ENCODE measurements around the gene HEBP2. TPM values are rescaled to one million over a fixed set of nuclear protein-coding genes. Genes with fewer than 3 reads are reported as not detected.

The HEBP2 gene
- total RNA-seq, 2 experiments from 2014 or later, result 31.8 to 32.9 TPM

GRCh38 chr6:138432063-138432356 lies 28.0 kb downstream of the HEBP2 start:
- Mint-ChIP-seq H3K4me1 (ENCODE audit: low read depth) (peaks cover 6% of the 10 kb centered on the region), H3K27ac (no peak overlapping the region), H3K9me3 (no peaks in the 10 kb centered on the region), H3K4me3 (no peak overlapping the region), H3K27me3 (no peaks in the 10 kb centered on the region), H3K36me3 (ENCODE audit: low read depth) (no peaks in the 10 kb centered on the region)
- ATAC-seq (ENCODE audit: poor library complexity) (no peak), DNase-seq (no peak)
- no peaks in the 10 kb centered on the region for H3K27me3 ChIP-seq (ENCODE audit: control insufficient read depth in 1 of 2, insufficient read depth in 2 of 2, low read length in 2 of 2)
- H3K9me3 ChIP-seq (ENCODE audit: control insufficient read depth in 1 of 2, insufficient read depth in 1 of 2, low read length in 2 of 2), result no peaks in the 10 kb centered on the region
- intact Hi-C loops (cut with DNase I, micrococcal nuclease), result no loop called here
- peaks cover 3% of the 10 kb centered on the region for H3K4me1 ChIP-seq (ENCODE audit: insufficient read depth, low read length)
- no peaks in the 10 kb centered on the region for H3K36me3 ChIP-seq (ENCODE audit: insufficient read depth, low read length)
- no peak for TF ChIP-seq CTCF (IDR thresholded peaks at IDR 0.05)
- CTCF ChIA-PET, result no interaction called here
- H3K27ac ChIP-seq (ENCODE audit: low read depth in 1 of 2, low read length in 2 of 2), result no peak overlapping the region
- POLR2A ChIA-PET, result interaction anchor here (1.0 kb wide), 1 partner anchor 28 kb away, joined by 3 read pairs; the partner anchor contains the start of gene HEBP2
- no peak overlapping the region for H3K4me3 ChIP-seq (ENCODE audit: low read length)

GRCh38 chr6:138434096-138434495 lies 30.1 kb downstream of the HEBP2 start:
- DNase-seq (no peak), ATAC-seq (ENCODE audit: poor library complexity) (no peak)
- ChIA-PET POLR2A (no interaction called here), CTCF (no interaction called here)
- H3K27ac ChIP-seq (ENCODE audit: low read depth in 1 of 2, low read length in 2 of 2), result no peak overlapping the region
- H3K36me3 Mint-ChIP-seq (ENCODE audit: low read depth), result no peaks in the 10 kb centered on the region
- H3K4me3 ChIP-seq (ENCODE audit: low read length), result no peak overlapping the region
- intact Hi-C loops (cut with DNase I, micrococcal nuclease), result no loop called here
- H3K27ac Mint-ChIP-seq, result no peak overlapping the region
- H3K4me1 ChIP-seq (ENCODE audit: insufficient read depth, low read length), result peaks cover 3% of the 10 kb centered on the region
- TF ChIP-seq CTCF (IDR thresholded peaks at IDR 0.05), result no peak
- no peak overlapping the region for H3K4me3 Mint-ChIP-seq
- H3K9me3 ChIP-seq (ENCODE audit: control insufficient read depth in 1 of 2, insufficient read depth in 1 of 2, low read length in 2 of 2), result no peaks in the 10 kb centered on the region
- no peaks in the 10 kb centered on the region for H3K27me3 Mint-ChIP-seq
- H3K27me3 ChIP-seq (ENCODE audit: control insufficient read depth in 1 of 2, insufficient read depth in 2 of 2, low read length in 2 of 2), result no peaks in the 10 kb centered on the region
- H3K4me1 Mint-ChIP-seq (ENCODE audit: low read depth), result peaks cover 4% of the 10 kb centered on the region
- H3K36me3 ChIP-seq (ENCODE audit: insufficient read depth, low read length), result no peaks in the 10 kb centered on the region
- H3K9me3 Mint-ChIP-seq, result no peaks in the 10 kb centered on the region

GRCh38 chr6:138434925-138435324 lies 30.9 kb downstream of the HEBP2 start:
- CTCF ChIA-PET, result no interaction called here
- Mint-ChIP-seq H3K4me1 (ENCODE audit: low read depth) (no peaks in the 10 kb centered on the region), H3K27ac (no peak overlapping the region), H3K36me3 (ENCODE audit: low read depth) (no peaks in the 10 kb centered on the region), H3K27me3 (no peaks in the 10 kb centered on the region), H3K9me3 (no peaks in the 10 kb centered on the region), H3K4me3 (no peak overlapping the region)
- no peak for ATAC-seq (ENCODE audit: poor library complexity)
- intact Hi-C loops (cut with DNase I, micrococcal nuclease), result no loop called here
- POLR2A ChIA-PET, result no interaction called here
- H3K4me3 ChIP-seq (ENCODE audit: low read length), result no peak overlapping the region
- no peaks in the 10 kb centered on the region for H3K27me3 ChIP-seq (ENCODE audit: control insufficient read depth in 1 of 2, insufficient read depth in 2 of 2, low read length in 2 of 2)
- DNase-seq, result peak in 1 of 14 experiments; percentile 14
- H3K9me3 ChIP-seq (ENCODE audit: control insufficient read depth in 1 of 2, insufficient read depth in 1 of 2, low read length in 2 of 2), result no peaks in the 10 kb centered on the region
- TF ChIP-seq CTCF (IDR thresholded peaks at IDR 0.05), result no peak
- no peaks in the 10 kb centered on the region for H3K36me3 ChIP-seq (ENCODE audit: insufficient read depth, low read length)
- H3K4me1 ChIP-seq (ENCODE audit: insufficient read depth, low read length), result no peaks in the 10 kb centered on the region
- H3K27ac ChIP-seq (ENCODE audit: low read depth in 1 of 2, low read length in 2 of 2), result no peak overlapping the region

Measured in CD4-positive, alpha-beta T cell (primary cell).